Transverse colon (tissue), 4 donors: ENCODE data around the gene TRIM29.

ENCODE experiments used
- CTCF ChIP-seq, 5 experiments: fragments of 200-600 bp in 3 of 5; fragments of 450-650 bp in 2 of 5; sonication (generic) in 3 of 5; IDR thresholded peaks; 1 replicate in 2 of 5; 2 replicates in 3 of 5; pipeline ENCODE4 v1.5.1; 2016 to 2017; ENCODE audit warnings: antibody characterized with exemption in 5 of 5, inconsistent platforms in 3 of 5, mild to moderate bottlenecking in 2 of 5, moderate library complexity in 1 of 5
- EP300 ChIP-seq: sonication (generic); formaldehyde crosslinking; IDR thresholded peaks from one replicate; pipeline ENCODE4 v1.6.1; 2017; ENCODE audit warnings: antibody characterized with exemption, low read depth
- POLR2A ChIP-seq: fragments of 450-650 bp; IDR thresholded peaks from one replicate; pipeline ENCODE4 v1.6.1; 2016; ENCODE audit warnings: antibody characterized with exemption, mild to moderate bottlenecking, moderate library complexity
- POLR2AphosphoS5 ChIP-seq, 3 donors: sonication (generic); formaldehyde crosslinking; IDR thresholded peaks; one replicate each; pipeline ENCODE4 v1.6.1; 2016; ENCODE audit warnings: antibody characterized with exemption in 3 of 3

GRCh38 chr11:120169981-120170698 lies 32.2 kb upstream of the TRIM29 start:
- no peak for TF ChIP-seq POLR2A
- TF ChIP-seq CTCF (IDR thresholded peaks at IDR 0.05): no peak
- no peak for TF ChIP-seq EP300
- no peak for TF ChIP-seq POLR2AphosphoS5 (IDR thresholded peaks at IDR 0.05)
